Keratinocyte (primary cell): ENCODE measurements around the gene ZNF275.

Experiments
- CTCF ChIP-seq, 3 experiments: IDR thresholded peaks in 1 of 3; conservative IDR thresholded peaks in 1 of 3; optimal IDR thresholded peaks in 1 of 3; 2 replicates in 2 of 3; 3 replicates in 1 of 3; pipeline versions ENCODE3 to v1.5.1; 2011; ENCODE audit warnings: low read length in 3 of 3, mild to moderate bottlenecking in 3 of 3, moderate library complexity in 2 of 3, control low read depth in 1 of 3, inconsistent platforms in 1 of 3; ENCODE audit not compliant: insufficient read depth in 2 of 3; ENCODE audit errors: extremely low read depth in 1 of 3
- EZH2 ChIP-seq: IDR thresholded peaks from one replicate; pipeline ENCODE4 v1.6.1; 2012; ENCODE audit warnings: inconsistent platforms, mild to moderate bottlenecking, low read length, moderate library complexity

GRCh38 chrX:153380691-153381090 is 46.7 kb downstream of the ZNF275 start:
- TF ChIP-seq CTCF (optimal IDR thresholded peaks at IDR 0.05 in 1 of 3, IDR thresholded peaks at IDR 0.05 in 1 of 3, conservative IDR thresholded peaks at IDR 0.05 in 1 of 3; ENCODE audit: extremely low read depth in 1 of 3, insufficient read depth in 2 of 3, low read length in 3 of 3) (no peak), EZH2 (no peak)
